Fibroblast of pulmonary artery (primary cell): Measurements from ENCODE around the gene ZBTB38.

Source experiments
- DNase-seq: peaks from one replicate; pipeline ENCODE4 v3.0.0-alpha.2; 2010; ENCODE audit warnings: low read depth
- H3K4me3 ChIP-seq: replicated peaks from 2 replicates; pipeline ENCODE4 v1.5.1; 2011; ENCODE audit warnings: low read depth, mild to moderate bottlenecking, control low read depth, low read length, moderate library complexity
- CTCF ChIP-seq: IDR thresholded peaks from 2 replicates; pipeline ENCODE4 v1.5.1; 2011; ENCODE audit warnings: mild to moderate bottlenecking, control low read depth, low read length, inconsistent platforms; ENCODE audit errors: missing control alignments

The ZBTB38 gene

GRCh38 chr3:141373232-141373631, 4.9 kb downstream of the ZBTB38 start:
- H3K4me3 ChIP-seq, result no peak overlapping the region
- TF ChIP-seq CTCF, result no peak
- DNase-seq, result no peak

- no peak for TF ChIP-seq CTCF
- no peak for DNase-seq
Measured at GRCh38 chr3:141373768-141374526, 5.6 kb downstream of the ZBTB38 start.

GRCh38 chr3:141375381-141376301, 7.3 kb downstream of the ZBTB38 start:
- no peak for TF ChIP-seq CTCF
- H3K4me3 ChIP-seq, result no peak overlapping the region
- no peak for DNase-seq

More at GRCh38 chr3:141373768-141374526, 5.6 kb downstream of the ZBTB38 start:
- no peak overlapping the region for H3K4me3 ChIP-seq

- no peak for DNase-seq
- no peak overlapping the region for H3K4me3 ChIP-seq
- no peak for TF ChIP-seq CTCF
Measured at GRCh38 chr3:141377377-141377776, 9.1 kb downstream of the ZBTB38 start.

GRCh38 chr3:141378556-141378955, 10.3 kb downstream of the ZBTB38 start:
- DNase-seq, result no peak
- no peak for TF ChIP-seq CTCF
- H3K4me3 ChIP-seq, result no peak overlapping the region

GRCh38 chr3:141379250-141379966, 11.1 kb downstream of the ZBTB38 start:
- TF ChIP-seq CTCF, result no peak
- no peak for DNase-seq
- H3K4me3 ChIP-seq, result no peak overlapping the region
